Calu3 (cell line): ENCODE measurements around the gene KBTBD12. TPM values are rescaled to one million over a fixed set of nuclear protein-coding genes. Genes with fewer than 3 reads are reported as not detected.
"Not testable (repeated sequence)": the region's sequence is repeated elsewhere in the genome, so short reads cannot be mapped to it uniquely, and the experiment has no call there.

ENCODE experiments used
- BruUV-seq: library from RNA; stranded (reverse); fragments of 400-500 nt; replicated peaks from 2 replicates; lab custom pipeline; 2021; lab: Mats Ljungman, UMichigan
- CTCF ChIA-PET: fragments of 300-600 bp; sonication (Branson Sonifier 250); formaldehyde crosslinking; loops from one replicate; lab custom pipeline; 2022; ENCODE audit warnings: antibody characterized with exemption; lab: Charles Lee
- DNase-seq: peaks from one replicate; pipeline ENCODE4 v3.0.0; 2022
- H3K27ac Mint-ChIP-seq: one replicate; pipeline ENCODE4 v1.8.0; 2022; ENCODE audit warnings: mixed read lengths; ENCODE audit not compliant: unreplicated experiment
- H3K27me3 Mint-ChIP-seq: one replicate; pipeline ENCODE4 v1.8.0; 2022; ENCODE audit warnings: mixed read lengths; ENCODE audit not compliant: unreplicated experiment
- H3K36me3 Mint-ChIP-seq: one replicate; pipeline ENCODE4 v1.8.0; 2022; ENCODE audit warnings: mild to moderate bottlenecking, moderate library complexity, mixed read lengths; ENCODE audit not compliant: insufficient read depth, unreplicated experiment
- H3K4me1 Mint-ChIP-seq: one replicate; pipeline ENCODE4 v1.8.0; 2022; ENCODE audit warnings: mild to moderate bottlenecking, low read depth, mixed read lengths; ENCODE audit not compliant: unreplicated experiment
- H3K4me3 Mint-ChIP-seq: one replicate; pipeline ENCODE4 v1.8.0; 2022; ENCODE audit warnings: mild to moderate bottlenecking, low read depth, moderate library complexity, mixed read lengths; ENCODE audit not compliant: unreplicated experiment
- H3K9me3 Mint-ChIP-seq: one replicate; pipeline ENCODE4 v1.8.0; 2022; ENCODE audit warnings: low read depth, mixed read lengths; ENCODE audit not compliant: unreplicated experiment
- intact Hi-C: fragments of 100-400 bp; cut with micrococcal nuclease; formaldehyde crosslinking; loops from one replicate; pipeline ENCODE4 v1.10.0; 2022; ENCODE audit not compliant: unreplicated experiment
- total RNA-seq: library from RNA; stranded (reverse); gene quantifications from 2 replicates; pipeline ENCODE4 v1.2.3, GENCODE V29; 2022
- TF ChIP-seq, protein P1 (sequence below): fragments of 200-600 bp; IDR thresholded peaks from one replicate; pipeline ENCODE4 v1.8.0; 2022; ENCODE audit warnings: antibody characterized with exemption; ENCODE audit not compliant: unreplicated experiment

KBTBD12 gene
- total RNA-seq, 1 experiment from 2014 or later, result 0.07 TPM

DNA sequence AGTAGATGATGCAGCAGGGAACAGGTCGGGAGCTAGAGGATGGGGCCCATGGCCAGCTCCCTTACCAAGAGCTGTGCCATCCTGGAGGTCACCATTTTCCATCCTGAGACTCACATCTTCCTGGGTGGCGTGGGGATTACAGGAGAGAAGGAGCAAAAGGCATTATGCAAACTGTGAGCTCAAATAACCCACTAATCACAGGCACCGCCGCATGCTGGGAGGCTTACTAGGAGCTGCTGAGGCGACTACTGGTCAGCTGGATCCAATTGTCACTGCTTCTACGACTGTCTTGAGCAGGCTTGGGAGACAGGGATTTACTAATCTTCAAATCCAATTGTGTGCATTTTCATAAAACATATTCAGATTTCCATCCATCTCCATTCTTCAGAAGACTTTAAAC, 12.5 kb upstream of the KBTBD12 start:
- BruUV-seq, result no TSS peak
- TF ChIP-seq, protein P1, sequence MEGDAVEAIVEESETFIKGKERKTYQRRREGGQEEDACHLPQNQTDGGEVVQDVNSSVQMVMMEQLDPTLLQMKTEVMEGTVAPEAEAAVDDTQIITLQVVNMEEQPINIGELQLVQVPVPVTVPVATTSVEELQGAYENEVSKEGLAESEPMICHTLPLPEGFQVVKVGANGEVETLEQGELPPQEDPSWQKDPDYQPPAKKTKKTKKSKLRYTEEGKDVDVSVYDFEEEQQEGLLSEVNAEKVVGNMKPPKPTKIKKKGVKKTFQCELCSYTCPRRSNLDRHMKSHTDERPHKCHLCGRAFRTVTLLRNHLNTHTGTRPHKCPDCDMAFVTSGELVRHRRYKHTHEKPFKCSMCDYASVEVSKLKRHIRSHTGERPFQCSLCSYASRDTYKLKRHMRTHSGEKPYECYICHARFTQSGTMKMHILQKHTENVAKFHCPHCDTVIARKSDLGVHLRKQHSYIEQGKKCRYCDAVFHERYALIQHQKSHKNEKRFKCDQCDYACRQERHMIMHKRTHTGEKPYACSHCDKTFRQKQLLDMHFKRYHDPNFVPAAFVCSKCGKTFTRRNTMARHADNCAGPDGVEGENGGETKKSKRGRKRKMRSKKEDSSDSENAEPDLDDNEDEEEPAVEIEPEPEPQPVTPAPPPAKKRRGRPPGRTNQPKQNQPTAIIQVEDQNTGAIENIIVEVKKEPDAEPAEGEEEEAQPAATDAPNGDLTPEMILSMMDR, result no peak
- intact Hi-C loops, result no loop called here
- Mint-ChIP-seq H3K4me3 (no peak overlapping the region), H3K27ac (no peak overlapping the region), H3K4me1 (peaks cover 7% of the 10 kb centered on the region), H3K27me3 (peaks cover 30% of the 10 kb centered on the region), H3K9me3 (peaks cover 2% of the 10 kb centered on the region), H3K36me3 (no peaks in the 10 kb centered on the region)
- no peak for DNase-seq
- CTCF ChIA-PET, result no interaction called here

DNA sequence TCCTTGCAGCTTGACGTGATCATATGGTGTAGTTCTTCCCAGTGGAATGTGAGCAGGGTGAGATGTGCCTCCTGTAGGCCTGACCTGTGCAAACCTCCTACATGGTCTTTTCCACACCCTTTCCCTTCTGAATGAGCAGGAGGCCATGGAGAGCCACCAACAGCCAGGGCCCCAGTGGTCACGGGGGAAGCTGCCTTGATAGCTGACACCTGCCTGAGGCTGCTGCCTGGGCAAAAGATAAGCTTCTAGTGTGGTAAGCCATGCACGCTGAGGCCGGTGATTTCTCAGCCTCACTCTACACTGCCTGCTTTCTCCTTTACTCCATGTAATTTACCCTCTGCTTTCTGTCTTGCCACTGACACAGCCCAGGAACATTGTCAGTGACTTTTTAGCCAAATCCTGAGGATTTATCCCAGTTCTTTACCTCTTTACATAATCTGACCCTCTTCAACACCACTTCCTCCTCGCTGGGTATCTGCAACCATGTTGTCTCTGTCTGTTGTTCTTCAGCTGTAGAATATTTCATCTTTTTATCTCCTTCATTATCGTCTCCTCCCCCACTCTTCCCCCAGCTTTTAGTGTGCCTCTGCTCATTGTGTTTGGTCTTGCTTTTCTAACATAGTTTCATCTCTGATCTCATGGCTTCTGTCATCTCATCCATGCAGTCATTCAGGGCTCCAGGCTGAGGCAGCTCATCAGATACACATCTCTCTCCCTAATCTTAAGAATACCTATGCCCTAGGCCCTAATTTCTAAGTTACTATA, 11.2 kb upstream of the KBTBD12 start:
- H3K27me3 Mint-ChIP-seq, result peaks cover 30% of the 10 kb centered on the region
- H3K9me3 Mint-ChIP-seq, result peaks cover 2% of the 10 kb centered on the region
- H3K4me1 Mint-ChIP-seq, result peaks cover 7% of the 10 kb centered on the region
- no peak for DNase-seq
- TF ChIP-seq, protein P1, result no peak
- no peak overlapping the region for H3K27ac Mint-ChIP-seq
- no TSS peak for BruUV-seq
- no peaks in the 10 kb centered on the region for H3K36me3 Mint-ChIP-seq
- intact Hi-C loops, result no loop called here
- H3K4me3 Mint-ChIP-seq, result no peak overlapping the region
- CTCF ChIA-PET, result no interaction called here

DNA sequence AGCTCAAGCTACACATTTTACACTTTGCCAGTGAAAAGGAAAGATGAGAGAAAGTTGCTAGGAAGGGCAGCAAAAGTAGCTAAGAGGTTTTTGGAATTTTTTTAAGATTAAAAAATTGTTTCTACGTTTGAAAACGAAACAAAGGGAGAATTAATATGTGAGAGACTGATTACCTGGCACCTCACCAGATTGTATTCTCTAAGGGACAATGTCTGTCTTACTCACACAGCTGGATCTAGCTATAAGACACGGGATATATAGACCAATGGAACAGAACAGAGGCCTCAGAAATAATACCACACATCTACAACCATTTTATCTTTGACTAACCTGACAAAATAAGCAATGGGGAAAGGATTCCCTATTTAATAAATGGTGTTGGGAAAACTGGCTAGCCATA, 9.5 kb upstream of the KBTBD12 start:
- Mint-ChIP-seq H3K4me3 (no peak overlapping the region), H3K27me3 (peaks cover 34% of the 10 kb centered on the region), H3K9me3 (peaks cover 2% of the 10 kb centered on the region), H3K36me3 (no peaks in the 10 kb centered on the region), H3K27ac (no peak overlapping the region), H3K4me1 (peaks cover 7% of the 10 kb centered on the region)
- intact Hi-C loops, result no loop called here
- DNase-seq, result no peak
- no TSS peak for BruUV-seq
- CTCF ChIA-PET, result no interaction called here
- TF ChIP-seq, protein P1, result no peak

DNA sequence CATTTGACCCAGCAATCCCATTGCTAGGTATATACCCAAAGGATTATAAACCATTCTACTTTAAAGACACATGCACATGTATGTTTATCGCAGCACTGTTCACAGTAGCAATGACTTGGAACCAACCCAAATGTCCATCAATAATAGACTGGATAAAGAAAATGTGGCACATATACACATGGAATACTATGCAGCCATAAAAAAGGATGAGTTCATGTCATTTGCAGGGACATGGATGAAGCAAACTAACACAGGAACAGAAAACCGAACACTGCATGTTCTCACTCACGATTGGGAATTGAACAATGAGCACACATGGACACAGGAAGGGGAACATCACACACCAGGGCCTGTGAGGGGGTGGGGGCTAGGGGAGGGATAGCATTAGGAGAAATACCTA, 8.4 kb upstream of the KBTBD12 start:
- DNase-seq, H3K4me3 Mint-ChIP-seq, intact Hi-C loops, H3K9me3 Mint-ChIP-seq, H3K27ac Mint-ChIP-seq, CTCF ChIA-PET, H3K4me1 Mint-ChIP-seq, H3K36me3 Mint-ChIP-seq, BruUV-seq: not testable (repeated sequence)
- H3K27me3 Mint-ChIP-seq, result peaks cover 45% of the 10 kb centered on the region

DNA sequence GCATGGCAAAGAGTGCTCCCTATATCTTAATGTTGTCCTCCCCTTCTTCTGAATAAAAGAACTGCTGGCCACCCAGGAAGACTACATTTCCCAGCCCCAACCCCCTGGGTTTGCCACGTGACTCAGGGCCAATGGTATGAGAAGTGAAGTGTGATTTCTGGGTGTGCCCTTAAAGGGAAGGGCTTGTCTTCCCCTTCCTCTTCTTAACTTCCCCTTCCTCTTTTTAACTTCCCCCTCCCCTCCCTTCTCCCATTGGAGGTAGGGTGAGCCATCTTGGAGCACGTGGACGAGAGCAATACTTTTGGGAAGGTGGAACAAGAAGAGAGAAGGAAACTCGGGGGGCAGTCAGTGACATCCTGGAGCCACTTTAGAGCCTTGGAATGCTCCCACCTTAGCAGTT, 6.8 kb upstream of the KBTBD12 start:
- BruUV-seq, result no TSS peak
- Mint-ChIP-seq H3K36me3 (no peaks in the 10 kb centered on the region), H3K27ac (no peak overlapping the region), H3K4me3 (no peak overlapping the region), H3K4me1 (peaks cover 7% of the 10 kb centered on the region), H3K27me3 (peaks cover 37% of the 10 kb centered on the region), H3K9me3 (peaks cover 2% of the 10 kb centered on the region)
- DNase-seq, result no peak
- intact Hi-C loops, result no loop called here
- TF ChIP-seq, protein P1, result no peak
- CTCF ChIA-PET, result interaction anchor here (0.5 to 0.6 kb wide), 2 partner anchors 45 to 87 kb away, joined by 3 to 6 read pairs; no protein-coding TSS in a partner anchor
